DOHH2 (cell line): ENCODE measurements around the gene TBC1D16.

Experiments used
- EZH2phosphoT487 ChIP-seq: fragments of 200-600 bp; sonication (generic); IDR thresholded peaks from 2 replicates; pipeline ENCODE4 v1.6.1; 2017; ENCODE audit warnings: borderline replicate concordance, mild to moderate bottlenecking, antibody characterized with exemption, low read length, moderate library complexity, mixed read lengths
- TF ChIP-seq, protein P1 (sequence below): fragments of 200-600 bp; sonication (generic); IDR thresholded peaks from one replicate; pipeline ENCODE4 v1.5.1; 2014; ENCODE audit warnings: antibody characterized with exemption, mild to moderate bottlenecking, low read depth, low read length; ENCODE audit not compliant: poor library complexity, severe bottlenecking

- TF ChIP-seq, protein P1, sequence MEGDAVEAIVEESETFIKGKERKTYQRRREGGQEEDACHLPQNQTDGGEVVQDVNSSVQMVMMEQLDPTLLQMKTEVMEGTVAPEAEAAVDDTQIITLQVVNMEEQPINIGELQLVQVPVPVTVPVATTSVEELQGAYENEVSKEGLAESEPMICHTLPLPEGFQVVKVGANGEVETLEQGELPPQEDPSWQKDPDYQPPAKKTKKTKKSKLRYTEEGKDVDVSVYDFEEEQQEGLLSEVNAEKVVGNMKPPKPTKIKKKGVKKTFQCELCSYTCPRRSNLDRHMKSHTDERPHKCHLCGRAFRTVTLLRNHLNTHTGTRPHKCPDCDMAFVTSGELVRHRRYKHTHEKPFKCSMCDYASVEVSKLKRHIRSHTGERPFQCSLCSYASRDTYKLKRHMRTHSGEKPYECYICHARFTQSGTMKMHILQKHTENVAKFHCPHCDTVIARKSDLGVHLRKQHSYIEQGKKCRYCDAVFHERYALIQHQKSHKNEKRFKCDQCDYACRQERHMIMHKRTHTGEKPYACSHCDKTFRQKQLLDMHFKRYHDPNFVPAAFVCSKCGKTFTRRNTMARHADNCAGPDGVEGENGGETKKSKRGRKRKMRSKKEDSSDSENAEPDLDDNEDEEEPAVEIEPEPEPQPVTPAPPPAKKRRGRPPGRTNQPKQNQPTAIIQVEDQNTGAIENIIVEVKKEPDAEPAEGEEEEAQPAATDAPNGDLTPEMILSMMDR = no peak
- no peak for TF ChIP-seq EZH2phosphoT487
Observed at GRCh38 chr17:79936050-79936449, 99.6 kb downstream of the TBC1D16 start.
